PC-9 (cell line): Measurements from ENCODE around the gene GDPGP1. TPM values are rescaled to one million over a fixed set of nuclear protein-coding genes. Genes with fewer than 3 reads are reported as not detected.

Experiments used
- BruUV-seq: library from RNA; stranded (reverse); fragments of 400-500 nt; replicated peaks from 2 replicates; lab custom pipeline; 2021; lab: Mats Ljungman, UMichigan
- CTCF ChIA-PET: fragments of 300-600 bp; sonication (Branson Sonifier 250); formaldehyde crosslinking; loops from one replicate; lab custom pipeline; 2022; ENCODE audit warnings: antibody characterized with exemption; lab: Charles Lee
- POLR2A ChIA-PET: fragments of 300-600 bp; sonication (Branson Sonifier 250); formaldehyde crosslinking; loops from one replicate; lab custom pipeline; 2022; ENCODE audit warnings: antibody characterized with exemption; ENCODE audit not compliant: unreplicated experiment; lab: Charles Lee
- DNase-seq, 2 experiments: peaks; one replicate each; pipeline versions ENCODE4 v3.0.0 to v3.0.0-alpha.2; 2015 to 2022; ENCODE audit warnings: mixed read lengths in 1 of 2
- H2AFZ ChIP-seq: fragments of 200-600 bp; sonication (generic); 2 replicates; pipeline ENCODE4 v1.8.1; 2017; ENCODE audit warnings: antibody characterized with exemption
- H3F3A ChIP-seq: fragments of 200-600 bp; sonication (generic); 2 replicates; pipeline ENCODE4 v1.8.1; 2017; ENCODE audit warnings: antibody characterized with exemption, mild to moderate bottlenecking, low read depth; ENCODE audit not compliant: insufficient read depth
- H3K27ac ChIP-seq: fragments of 200-600 bp; sonication (generic); 2 replicates; pipeline ENCODE4 v1.6.1; 2016; ENCODE audit warnings: mixed run types
- H3K27me3 ChIP-seq: fragments of 200-600 bp; sonication (generic); 2 replicates; pipeline ENCODE4 v1.6.1; 2016; ENCODE audit warnings: low read depth, mixed run types; ENCODE audit not compliant: insufficient read depth
- H3K36me3 ChIP-seq: fragments of 200-600 bp; sonication (generic); 2 replicates; pipeline ENCODE4 v1.6.1; 2016; ENCODE audit warnings: low read depth, mixed run types
- H3K4me1 ChIP-seq: fragments of 200-600 bp; sonication (generic); replicated peaks from 2 replicates; pipeline ENCODE4 v1.6.1; 2016; ENCODE audit warnings: mixed run types; ENCODE audit not compliant: insufficient read depth
- H3K4me2 ChIP-seq: fragments of 200-600 bp; sonication (generic); 2 replicates; pipeline ENCODE4 v1.6.1; 2017; ENCODE audit warnings: mixed run types
- H3K4me3 ChIP-seq: fragments of 200-600 bp; sonication (generic); 2 replicates; pipeline ENCODE4 v1.6.1; 2016; ENCODE audit warnings: mixed run types
- H3K79me2 ChIP-seq: fragments of 200-600 bp; sonication (generic); 2 replicates; pipeline ENCODE4 v1.6.1; 2017; ENCODE audit warnings: low read depth, mixed run types
- H3K9me2 ChIP-seq: fragments of 200-600 bp; sonication (generic); 2 replicates; pipeline ENCODE4 v1.8.1; 2017; ENCODE audit warnings: mild to moderate bottlenecking; ENCODE audit not compliant: insufficient read depth
- H3K9me3 ChIP-seq: fragments of 200-600 bp; sonication (generic); 2 replicates; pipeline ENCODE4 v1.8.1; 2016; ENCODE audit warnings: low read depth; ENCODE audit not compliant: insufficient read depth
- H4K20me1 ChIP-seq: fragments of 200-600 bp; sonication (generic); 2 replicates; pipeline ENCODE4 v1.8.1; 2017; ENCODE audit not compliant: insufficient read depth
- CTCF ChIP-seq: fragments of 200-600 bp; sonication (generic); conservative IDR thresholded peaks from 2 replicates; pipeline ENCODE4 v1.6.1; 2017; ENCODE audit warnings: mixed run types, antibody characterized with exemption, mild to moderate bottlenecking, moderate library complexity
- EZH2 ChIP-seq: fragments of 200-600 bp; sonication (generic); IDR thresholded peaks from 2 replicates; pipeline ENCODE4 v1.8.0; 2017; ENCODE audit warnings: antibody characterized with exemption, low read depth
- intact Hi-C: fragments of 100-400 bp; cut with micrococcal nuclease; formaldehyde crosslinking; loops from one replicate; pipeline ENCODE4 v1.10.0; 2022; ENCODE audit not compliant: unreplicated experiment
- total RNA-seq: library from RNA; stranded (reverse); gene quantifications from 2 replicates; pipeline ENCODE4 v1.2.3, GENCODE V29; 2021

The GDPGP1 gene
- total RNA-seq, 1 experiment from 2014 or later: 7.6 TPM

GRCh38 chr15:90217671-90218394 lies 16.2 kb upstream of the GDPGP1 start:
- Histone ChIP-seq H3K4me3 (no peak overlapping the region), H2AFZ (no peak overlapping the region), H3K36me3 (peaks cover 46% of the 10 kb centered on the region), H3K27ac (no peak overlapping the region), H3F3A (peaks cover 64% of the 10 kb centered on the region), H3K9me2 (no peaks in the 10 kb centered on the region), H4K20me1 (no peaks in the 10 kb centered on the region), H3K4me2 (no peak overlapping the region), H3K9me3 (no peaks in the 10 kb centered on the region), H3K27me3 (no peaks in the 10 kb centered on the region), H3K79me2 (peaks cover 65% of the 10 kb centered on the region), H3K4me1 (peaks cover 27% of the 10 kb centered on the region)
- intact Hi-C loops: no loop called here
- no TSS peak for BruUV-seq
- TF ChIP-seq CTCF: no peak
- no peak for TF ChIP-seq EZH2
- ChIA-PET CTCF (interaction anchor here (0.6 to 1.0 kb wide), 2 partner anchors 61 kb away, joined by 6 to 17 read pairs; no protein-coding TSS in a partner anchor), POLR2A (no interaction called here)
- no peak for DNase-seq

GRCh38 chr15:90219421-90220141 lies 14.4 kb upstream of the GDPGP1 start:
- H3F3A ChIP-seq: peaks cover 55% of the 10 kb centered on the region
- TF ChIP-seq EZH2 (no peak), CTCF (peak; percentile 72)
- H3K4me3 ChIP-seq: no peak overlapping the region
- H3K79me2 ChIP-seq: peaks cover 49% of the 10 kb centered on the region
- no peak overlapping the region for H3K4me2 ChIP-seq
- intact Hi-C loops: no loop called here
- peaks cover 50% of the 10 kb centered on the region for H3K36me3 ChIP-seq
- H4K20me1 ChIP-seq: no peaks in the 10 kb centered on the region
- ChIA-PET CTCF (interaction anchor here (0.6 kb wide), 1 partner anchor 53 kb away, joined by 3 read pairs; no protein-coding TSS in a partner anchor), POLR2A (no interaction called here)
- no peaks in the 10 kb centered on the region for H3K9me3 ChIP-seq
- BruUV-seq: no TSS peak
- H3K27me3 ChIP-seq: no peaks in the 10 kb centered on the region
- DNase-seq: peak in 1 of 2 experiments; percentile 29
- H3K27ac ChIP-seq: no peak overlapping the region
- no peak overlapping the region for H2AFZ ChIP-seq
- peaks cover 9% of the 10 kb centered on the region for H3K4me1 ChIP-seq
- no peaks in the 10 kb centered on the region for H3K9me2 ChIP-seq

- Histone ChIP-seq H4K20me1 (no peaks in the 10 kb centered on the region; the same call in 1 of the 2 replicates), H3K4me3 (no peak overlapping the region), H3K4me1 (no peaks in the 10 kb centered on the region), H3K27ac (no peak overlapping the region), H3K36me3 (peaks cover 43% of the 10 kb centered on the region), H3K79me2 (peaks cover 31% of the 10 kb centered on the region), H3F3A (peaks cover 54% of the 10 kb centered on the region), H3K9me3 (no peaks in the 10 kb centered on the region), H3K27me3 (no peaks in the 10 kb centered on the region), H3K4me2 (no peak overlapping the region), H3K9me2 (no peaks in the 10 kb centered on the region), H2AFZ (no peak overlapping the region)
- peak; percentile 57 to 66 for DNase-seq
- BruUV-seq: no TSS peak
- intact Hi-C loops: no loop called here
- CTCF ChIA-PET: interaction anchor here (0.6 to 1.1 kb wide), 7 partner anchors 21 to 677 kb away, joined by 3 to 6 read pairs (median 4); partner anchors contain the start of gene SEMA4B
- POLR2A ChIA-PET: interaction anchor here (0.6 kb wide), 1 partner anchor 11 kb away, joined by 5 read pairs; no protein-coding TSS in a partner anchor
- TF ChIP-seq EZH2: no peak
- TF ChIP-seq CTCF: peak; percentile 62
These were observed 12.6 kb upstream of the GDPGP1 start for GRCh38 chr15:90221246-90221900.
